H9 (cell line): Measurements from ENCODE around the gene CEP43. TPM values are rescaled to one million over a fixed set of nuclear protein-coding genes. Genes with fewer than 3 reads are reported as not detected.
A peak's percentile ranks its signal among the peaks of the same experiment; 100 is the strongest.

Source experiments
- DNase-seq: peaks from one replicate; pipeline ENCODE4 v3.0.0-alpha.2; 2017
- H2AFZ ChIP-seq: one replicate; pipeline ENCODE4 v1.6.1; 2013; ENCODE audit warnings: mild to moderate bottlenecking, low read length, control low read depth, moderate library complexity
- H2AK5ac ChIP-seq: 2 replicates; pipeline ENCODE4 v1.6.1; 2013; ENCODE audit warnings: low read length, control low read depth, mixed read lengths; ENCODE audit not compliant: insufficient read length
- H2BK120ac ChIP-seq: one replicate; pipeline ENCODE4 v1.6.1; 2013; ENCODE audit warnings: low read depth, mild to moderate bottlenecking, low read length, control low read depth, inconsistent platforms; ENCODE audit not compliant: poor library complexity, severe bottlenecking
- H2BK12ac ChIP-seq: 2 replicates; pipeline ENCODE4 v1.6.1; 2013; ENCODE audit warnings: low read length, control low read depth, mixed read lengths, low read depth; ENCODE audit not compliant: insufficient read length
- H2BK15ac ChIP-seq: 2 replicates; pipeline ENCODE4 v1.6.1; 2013; ENCODE audit warnings: low read depth, low read length, control low read depth
- H2BK20ac ChIP-seq: one replicate; pipeline ENCODE4 v1.6.1; 2013; ENCODE audit warnings: low read depth, mild to moderate bottlenecking, low read length, control low read depth, inconsistent platforms; ENCODE audit not compliant: poor library complexity, severe bottlenecking
- H2BK5ac ChIP-seq: 2 replicates; pipeline ENCODE4 v1.6.1; 2013; ENCODE audit warnings: low read length, control low read depth, mixed read lengths; ENCODE audit not compliant: insufficient read length
- H3K14ac ChIP-seq: 2 replicates; pipeline ENCODE4 v1.6.1; 2013; ENCODE audit warnings: low read length, control low read depth; ENCODE audit not compliant: insufficient read depth
- H3K18ac ChIP-seq: 2 replicates; pipeline ENCODE4 v1.6.1; 2013; ENCODE audit warnings: low read depth, mild to moderate bottlenecking, mixed read lengths, low read length, control low read depth; ENCODE audit not compliant: insufficient read length
- H3K23ac ChIP-seq: 2 replicates; pipeline ENCODE4 v1.6.1; 2013; ENCODE audit warnings: low read length, control low read depth, mixed read lengths, low read depth; ENCODE audit not compliant: insufficient read length
- H3K23me2 ChIP-seq: 2 replicates; pipeline ENCODE4 v1.6.1; 2013; ENCODE audit warnings: low read depth, mild to moderate bottlenecking, mixed read lengths, low read length, control low read depth; ENCODE audit not compliant: insufficient read length, poor library complexity, severe bottlenecking
- H3K27ac ChIP-seq: 2 replicates; pipeline ENCODE4 v1.5.1; 2013; ENCODE audit warnings: low read length, control low read depth, mixed read lengths, low read depth; ENCODE audit not compliant: insufficient read length
- H3K27me3 ChIP-seq: 2 replicates; pipeline ENCODE4 v1.6.1; 2013; ENCODE audit warnings: low read length, control low read depth, inconsistent platforms; ENCODE audit not compliant: insufficient read depth
- H3K4ac ChIP-seq: 2 replicates; pipeline ENCODE4 v1.6.1; 2013; ENCODE audit warnings: low read depth, mild to moderate bottlenecking, control low read depth, inconsistent platforms, low read length, moderate library complexity
- H3K4me1 ChIP-seq: 2 replicates; pipeline ENCODE4 v1.6.1; 2013; ENCODE audit warnings: low read length, control low read depth, inconsistent platforms; ENCODE audit not compliant: insufficient read depth
- H3K4me2 ChIP-seq: 2 replicates; pipeline ENCODE4 v1.6.1; 2013; ENCODE audit warnings: low read length, control low read depth, mixed read lengths; ENCODE audit not compliant: insufficient read length, insufficient read depth
- H3K56ac ChIP-seq: 2 replicates; pipeline ENCODE4 v1.6.1; 2013; ENCODE audit warnings: low read depth, mild to moderate bottlenecking, mixed read lengths, low read length, control low read depth; ENCODE audit not compliant: insufficient read length
- H3K79me1 ChIP-seq: 2 replicates; pipeline ENCODE4 v1.6.1; 2013; ENCODE audit warnings: low read depth, mild to moderate bottlenecking, moderate library complexity, low read length, control low read depth, inconsistent platforms; ENCODE audit not compliant: insufficient read depth, poor library complexity, severe bottlenecking
- H3K79me2 ChIP-seq: 2 replicates; pipeline ENCODE4 v1.6.1; 2013; ENCODE audit warnings: low read length, control low read depth, inconsistent platforms; ENCODE audit not compliant: insufficient read depth
- H3K9ac ChIP-seq: 2 replicates; pipeline ENCODE4 v1.6.1; 2013; ENCODE audit warnings: low read length, control low read depth, mixed read lengths; ENCODE audit not compliant: insufficient read length; ENCODE audit errors: extremely low read depth
- H3K9me3 ChIP-seq: one replicate; pipeline ENCODE4 v1.6.1; 2013; ENCODE audit warnings: low read depth, low read length, inconsistent platforms; ENCODE audit not compliant: control insufficient read depth
- H3T11ph ChIP-seq: one replicate; pipeline ENCODE4 v1.6.1; 2013; ENCODE audit warnings: mild to moderate bottlenecking, low read length, control low read depth, inconsistent platforms
- H4K20me1 ChIP-seq: one replicate; pipeline ENCODE4 v1.6.1; 2013; ENCODE audit not compliant: control insufficient read depth, insufficient read length, insufficient read depth
- H4K5ac ChIP-seq: 2 replicates; pipeline ENCODE4 v1.6.1; 2013; ENCODE audit warnings: low read depth, mild to moderate bottlenecking, mixed read lengths, low read length, control low read depth; ENCODE audit not compliant: insufficient read length
- H4K8ac ChIP-seq: replicated peaks from 2 replicates; pipeline ENCODE4 v1.6.1; 2013; ENCODE audit warnings: low read length, control low read depth, mixed read lengths, low read depth; ENCODE audit not compliant: insufficient read length
- H4K91ac ChIP-seq: 2 replicates; pipeline ENCODE4 v1.6.1; 2013; ENCODE audit warnings: low read depth, mild to moderate bottlenecking, moderate library complexity, mixed read lengths, low read length, control low read depth; ENCODE audit not compliant: insufficient read length
- H3K27ac Mint-ChIP-seq, 3 experiments: 2 replicates in 2 of 3; 3 replicates in 1 of 3; pipeline ENCODE4 v1.8.0; 2020 to 2021; ENCODE audit warnings: mixed read lengths in 3 of 3, mild to moderate bottlenecking in 1 of 3, moderate library complexity in 1 of 3
- H3K27me3 Mint-ChIP-seq: 2 replicates; pipeline ENCODE4 v1.8.0; 2021; ENCODE audit warnings: low read depth, mild to moderate bottlenecking, moderate library complexity, mixed read lengths
- H3K36me3 Mint-ChIP-seq, 3 experiments: 2 replicates in 2 of 3; 3 replicates in 1 of 3; pipeline ENCODE4 v1.8.0; 2020 to 2021; ENCODE audit warnings: low read depth in 3 of 3, mixed read lengths in 3 of 3; ENCODE audit not compliant: insufficient read depth in 1 of 3
- H3K4me1 Mint-ChIP-seq, 2 experiments: 2 replicates each; pipeline ENCODE4 v1.8.0; 2020; ENCODE audit warnings: mixed read lengths in 2 of 2
- H3K4me3 Mint-ChIP-seq, 2 experiments: 2 replicates in 1 of 2; 3 replicates in 1 of 2; pipeline ENCODE4 v1.8.0; 2020 to 2021; ENCODE audit warnings: mild to moderate bottlenecking in 2 of 2, mixed read lengths in 2 of 2, moderate library complexity in 1 of 2
- H3K9me3 Mint-ChIP-seq, 2 experiments: 2 replicates in 1 of 2; 3 replicates in 1 of 2; pipeline ENCODE4 v1.8.0; 2020; ENCODE audit warnings: mild to moderate bottlenecking in 2 of 2, mixed read lengths in 2 of 2, moderate library complexity in 1 of 2
- CTCF ChIP-seq: fragments of 200-600 bp; sonication (generic); conservative IDR thresholded peaks from 3 replicates; pipeline ENCODE4 v1.8.0; 2021; ENCODE audit warnings: antibody characterized with exemption, mild to moderate bottlenecking
- WGBS: extraction: QIAGEN DNeasy Blood & Tissue Kit; methylation state at CpG from one replicate; pipeline ENCODE4 v1.1.7; 2013; ENCODE audit warnings: missing lambda C conversion rate, low lambda C conversion rate, mixed read lengths; ENCODE audit not compliant: insufficient read length; ENCODE audit errors: extremely low coverage; 5-methylcytosine and 5-hydroxymethylcytosine counted together
- total RNA-seq: library from RNA; stranded (reverse); gene quantifications from 2 replicates; pipeline ENCODE4 v1.2.1, GENCODE V29; 2021

The CEP43 gene
- total RNA-seq, 1 experiment from 2014 or later, result 33.6 TPM

GRCh38 chr6:166972101-166972500, 27.1 kb upstream of the CEP43 start:
- Histone ChIP-seq H3K14ac (no peak overlapping the region), H2BK12ac (no peak overlapping the region), H2BK15ac (no peak overlapping the region), H3K79me2 (no peaks in the 10 kb centered on the region), H3K27ac (no peak overlapping the region), H3K27me3 (no peaks in the 10 kb centered on the region), H4K20me1 (no peaks in the 10 kb centered on the region), H3K56ac (no peak overlapping the region), H3K4me2 (no peak overlapping the region), H3K9ac (no peak overlapping the region), H3T11ph (no peak overlapping the region), H4K5ac (no peak overlapping the region), H3K23ac (no peak overlapping the region), H3K9me3 (no peaks in the 10 kb centered on the region), H3K23me2 (no peaks in the 10 kb centered on the region), H2BK5ac (no peak overlapping the region), H4K91ac (no peak overlapping the region), H2BK20ac (no peak overlapping the region), H3K4me1 (peaks cover 3% of the 10 kb centered on the region; the same call in 1 of the 2 replicates), H4K8ac (no peak overlapping the region), H3K79me1 (no peaks in the 10 kb centered on the region), H3K18ac (no peak overlapping the region), H3K4ac (no peak overlapping the region), H2AK5ac (no peak overlapping the region), H2AFZ (no peak overlapping the region), H2BK120ac (no peak overlapping the region)
- H3K9me3 Mint-ChIP-seq, result peaks cover 12 to 20% of the 10 kb centered on the region in 2 experiments; a peak in 4 of 5 replicates
- H3K4me3 Mint-ChIP-seq, result no peak overlapping the region
- no peak for TF ChIP-seq CTCF
- peaks cover 8% of the 10 kb centered on the region for H3K27me3 Mint-ChIP-seq
- H3K27ac Mint-ChIP-seq, result peak overlapping the region in 1 of 3 experiments; percentile 28; a peak in 1 of 7 replicates
- peaks cover 9 to 48% (median 29%) of the 10 kb centered on the region in 3 experiments for H3K36me3 Mint-ChIP-seq
- H3K4me1 Mint-ChIP-seq, result peaks cover 12 to 23% of the 10 kb centered on the region in 2 experiments
- DNase-seq, result no peak
- no CpG with 5 or more reads among the region's 2 CpGs for WGBS
